DOHH2 (cell line): ENCODE measurements around the gene DXO.

ENCODE experiments used
- H3F3A ChIP-seq: fragments of 200-600 bp; sonication (generic), shearing (Covaris generic); 2 replicates; pipeline ENCODE4 v1.6.0; 2016; ENCODE audit warnings: antibody characterized with exemption, mild to moderate bottlenecking; ENCODE audit not compliant: control insufficient read depth, insufficient read depth
- H3K27ac ChIP-seq: fragments of 200-600 bp; sonication (generic); 2 replicates; pipeline ENCODE4 v1.5.1; 2014; ENCODE audit warnings: low read depth, mild to moderate bottlenecking, low read length, moderate library complexity
- H3K27me3 ChIP-seq: fragments of 200-600 bp; sonication (generic); 2 replicates; pipeline ENCODE4 v1.6.1; 2014; ENCODE audit warnings: mild to moderate bottlenecking, low read length, mixed read lengths; ENCODE audit not compliant: control insufficient read depth
- H3K36me3 ChIP-seq: fragments of 200-600 bp; sonication (generic); 2 replicates; pipeline ENCODE4 v1.6.1; 2014; ENCODE audit warnings: mild to moderate bottlenecking, low read length, moderate library complexity, mixed read lengths; ENCODE audit not compliant: control insufficient read depth
- H3K4me1 ChIP-seq: fragments of 200-600 bp; sonication (generic); 2 replicates; pipeline ENCODE4 v1.6.1; 2014; ENCODE audit warnings: mild to moderate bottlenecking, low read length, mixed read lengths; ENCODE audit not compliant: control insufficient read depth
- H3K4me2 ChIP-seq: fragments of 200-600 bp; sonication (generic); 2 replicates; pipeline ENCODE4 v1.6.0; 2014; ENCODE audit warnings: mild to moderate bottlenecking, low read length, moderate library complexity
- H3K4me3 ChIP-seq: fragments of 200-600 bp; sonication (generic); 2 replicates; pipeline ENCODE4 v1.5.1; 2014; ENCODE audit warnings: mild to moderate bottlenecking, low read length, mixed read lengths
- H3K79me2 ChIP-seq: fragments of 200-600 bp; sonication (generic); 2 replicates; pipeline ENCODE4 v1.6.1; 2014; ENCODE audit warnings: mild to moderate bottlenecking, low read length, mixed read lengths; ENCODE audit not compliant: control insufficient read depth
- H3K9me2 ChIP-seq: fragments of 200-600 bp; sonication (generic); replicated peaks from 2 replicates; pipeline ENCODE4 v1.6.1; 2014; ENCODE audit warnings: mild to moderate bottlenecking, low read length, mixed read lengths; ENCODE audit not compliant: control insufficient read depth
- H3K9me3 ChIP-seq: fragments of 200-600 bp; sonication (generic); 2 replicates; pipeline ENCODE4 v1.6.1; 2014; ENCODE audit warnings: antibody characterized with exemption, low read length, mixed read lengths; ENCODE audit not compliant: control insufficient read depth, insufficient read depth
- H4K20me1 ChIP-seq: fragments of 200-600 bp; sonication (generic); 2 replicates; pipeline ENCODE4 v1.6.0; 2014; ENCODE audit warnings: low read depth, mild to moderate bottlenecking, antibody characterized with exemption, low read length, moderate library complexity; ENCODE audit not compliant: control insufficient read depth, insufficient read depth
- CTCF ChIP-seq: fragments of 200-600 bp; sonication (generic); IDR thresholded peaks from one replicate; pipeline ENCODE4 v1.5.1; 2014; ENCODE audit warnings: antibody characterized with exemption, mild to moderate bottlenecking, low read depth, low read length; ENCODE audit not compliant: poor library complexity, severe bottlenecking
- EZH2phosphoT487 ChIP-seq: fragments of 200-600 bp; sonication (generic); IDR thresholded peaks from 2 replicates; pipeline ENCODE4 v1.6.1; 2017; ENCODE audit warnings: borderline replicate concordance, mild to moderate bottlenecking, antibody characterized with exemption, low read length, moderate library complexity, mixed read lengths

The DXO gene

GRCh38 chr6:31928672-31928939 is 43.3 kb downstream of the DXO start:
- Histone ChIP-seq H3F3A (no peaks in the 10 kb centered on the region), H3K4me2 (no peak overlapping the region), H3K27me3 (peaks cover 2% of the 10 kb centered on the region; the same call in 1 of the 2 replicates), H3K4me1 (no peaks in the 10 kb centered on the region), H3K9me2 (no peaks in the 10 kb centered on the region), H3K36me3 (no peaks in the 10 kb centered on the region), H3K4me3 (no peak overlapping the region), H3K27ac (no peak overlapping the region), H4K20me1 (no peaks in the 10 kb centered on the region), H3K9me3 (no peaks in the 10 kb centered on the region), H3K79me2 (no peaks in the 10 kb centered on the region)
- no peak for TF ChIP-seq EZH2phosphoT487
- TF ChIP-seq CTCF: no peak

DNA sequence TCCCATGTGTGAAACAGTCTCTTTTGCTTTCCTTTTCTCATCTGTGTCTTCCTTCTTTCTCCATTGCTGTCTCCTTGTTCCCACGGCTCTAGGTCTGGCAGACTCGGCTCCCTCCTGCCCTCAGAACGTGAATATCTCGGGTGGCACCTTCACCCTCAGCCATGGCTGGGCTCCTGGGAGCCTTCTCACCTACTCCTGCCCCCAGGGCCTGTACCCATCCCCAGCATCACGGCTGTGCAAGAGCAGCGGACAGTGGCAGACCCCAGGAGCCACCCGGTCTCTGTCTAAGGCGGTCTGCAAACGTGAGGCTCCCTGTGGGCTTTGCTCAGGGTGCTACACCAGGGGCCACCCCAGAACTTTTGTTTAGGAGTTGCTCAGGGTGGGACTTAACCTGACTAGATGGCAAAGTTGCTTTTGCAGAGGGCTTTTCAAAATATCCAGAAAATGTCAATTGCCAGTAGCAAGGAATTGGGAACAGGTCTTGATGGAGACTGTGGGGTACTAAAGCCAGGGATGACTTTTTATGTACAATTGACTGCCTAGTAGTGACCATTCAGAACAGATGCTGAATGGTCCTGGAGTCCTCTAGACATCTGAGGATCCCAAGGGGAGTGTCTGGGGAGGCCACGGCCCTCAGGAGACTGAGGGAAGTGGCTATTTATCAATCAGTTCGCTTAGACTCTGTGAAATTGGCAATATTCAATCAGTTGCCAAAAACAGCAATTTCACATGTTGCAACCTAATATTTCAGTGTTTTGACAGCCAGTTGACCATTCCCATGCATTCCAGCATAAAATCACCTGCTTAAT is 43.9 kb downstream of the DXO start:
- no peaks in the 10 kb centered on the region for H3K4me1 ChIP-seq
- H4K20me1 ChIP-seq: no peaks in the 10 kb centered on the region
- H3K9me3 ChIP-seq: no peaks in the 10 kb centered on the region
- H3F3A ChIP-seq: no peaks in the 10 kb centered on the region
- TF ChIP-seq CTCF (no peak), EZH2phosphoT487 (no peak)
- no peaks in the 10 kb centered on the region for H3K79me2 ChIP-seq
- H3K4me2 ChIP-seq: no peak overlapping the region
- no peaks in the 10 kb centered on the region for H3K9me2 ChIP-seq
- no peaks in the 10 kb centered on the region for H3K36me3 ChIP-seq
- H3K27me3 ChIP-seq: peaks cover 2% of the 10 kb centered on the region; the same call in 1 of the 2 replicates
- no peak overlapping the region for H3K4me3 ChIP-seq
- H3K27ac ChIP-seq: no peak overlapping the region

DNA sequence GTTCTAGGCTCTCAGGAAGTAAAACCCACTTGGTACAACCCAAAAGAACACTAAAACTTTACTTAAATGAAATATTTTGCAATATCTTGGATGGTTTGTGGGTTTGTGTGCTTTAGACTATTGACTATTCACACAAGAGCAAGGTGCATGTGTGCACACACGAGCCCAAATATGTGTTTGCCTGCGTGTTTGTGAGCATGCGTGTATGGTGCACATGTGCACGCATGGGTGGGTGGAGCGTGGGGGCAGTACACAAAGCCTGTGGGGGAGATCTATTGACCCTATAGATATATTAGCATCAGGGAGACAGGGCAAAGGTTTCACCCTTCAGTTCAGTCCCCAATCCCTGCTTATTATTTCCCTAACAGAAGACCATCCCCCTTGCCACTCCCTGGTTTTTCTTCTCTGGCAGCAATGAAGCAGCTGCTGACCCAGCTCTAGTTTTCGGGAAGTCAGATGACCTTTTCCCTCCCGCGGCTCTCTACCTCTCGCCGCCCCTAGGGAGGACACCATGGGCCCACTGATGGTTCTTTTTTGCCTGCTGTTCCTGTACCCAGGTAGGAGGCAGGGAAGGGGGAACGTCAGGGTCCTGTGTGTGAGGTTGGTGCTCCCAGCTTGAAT is 44.6 kb downstream of the DXO start, which contains the start of gene C2:
C2 (plus strand) TSS at position 476 of the 621 bp plus-strand sequence; CDS start at position 512, 36 bp downstream.
- H3K4me2 ChIP-seq: no peak within 1 kb of the TSS
- H3K4me3 ChIP-seq: no peak within 1 kb of the TSS

More for the DNA sequence above, 44.6 kb downstream of the DXO start, which contains the start of gene C2:
- no peaks in the 10 kb centered on the region for H3K79me2 ChIP-seq
- no peaks in the 10 kb centered on the region for H3K9me3 ChIP-seq
- H3F3A ChIP-seq: no peaks in the 10 kb centered on the region
- no peaks in the 10 kb centered on the region for H4K20me1 ChIP-seq
- TF ChIP-seq CTCF: no peak
- no peaks in the 10 kb centered on the region for H3K36me3 ChIP-seq
- H3K27me3 ChIP-seq: peaks cover 2% of the 10 kb centered on the region; the same call in 1 of the 2 replicates
- H3K27ac ChIP-seq: no peak within 1 kb of the TSS
- no peaks in the 10 kb centered on the region for H3K9me2 ChIP-seq
- H3K4me1 ChIP-seq: no peaks in the 10 kb centered on the region
